Measurements from ENCODE around the gene BCL2L15. TPM values are rescaled to one million over a fixed set of nuclear protein-coding genes. Genes with fewer than 3 reads are reported as not detected.
A peak's percentile ranks its signal among the peaks of the same experiment; 100 is the strongest.

BCL2L15 gene
- total and polyA plus RNA-seq, 2 of the 8 experiments (the other 6 are each of a cell fraction or from before 2014, with no cell fraction given): 0.32 to 0.36 TPM

GRCh38 chr1:113835686-113836290 lies 51.6 kb downstream of the BCL2L15 start:
- Histone ChIP-seq H4K91ac (replicated peaks; ENCODE audit: insufficient read length, low read length) (no peak overlapping the region), H2AFZ (ENCODE audit: low read length) (no peak overlapping the region), H3K4me3 (ENCODE audit: extremely low read depth in 1 of 4, insufficient read depth in 2 of 4, low read depth in 3 of 4, low read length in 4 of 4) (no peak overlapping the region), H4K8ac (ENCODE audit: extremely low read depth, insufficient read depth, low read length) (no peak overlapping the region), H4K5ac (ENCODE audit: insufficient read length, low read depth, low read length) (no peak overlapping the region), H3K9ac (replicated peaks in 1 of 4; ENCODE audit: extremely low read depth in 1 of 4, low read depth in 3 of 4, low read length in 3 of 4) (no peak overlapping the region), H2BK12ac (ENCODE audit: low read depth, low read length) (no peak overlapping the region), H3K27me3 (replicated peaks in 1 of 4; ENCODE audit: control insufficient read depth in 3 of 4, extremely low read depth in 1 of 4, insufficient read depth in 3 of 4, low read length in 3 of 4) (no peaks in the 10 kb centered on the region), H2BK20ac (ENCODE audit: low read length) (no peak overlapping the region), H4K20me1 (replicated peaks in 1 of 2; ENCODE audit: control insufficient read depth in 1 of 2, insufficient read depth in 2 of 2, low read length in 2 of 2) (no peaks in the 10 kb centered on the region), H3K14ac (ENCODE audit: insufficient read length) (no peak overlapping the region), H3K9me3 (ENCODE audit: insufficient read depth in 2 of 2, low read depth in 1 of 2, low read length in 1 of 2) (no peaks in the 10 kb centered on the region), H3K4me2 (ENCODE audit: insufficient read depth in 1 of 2, low read depth in 2 of 2, low read length in 2 of 2) (no peak overlapping the region), H3K56ac (replicated peaks; ENCODE audit: insufficient read length, low read depth, low read length) (no peak overlapping the region), H3K23me2 (ENCODE audit: low read depth, low read length) (no peaks in the 10 kb centered on the region; the same call in 1 of the 2 replicates), H2BK5ac (ENCODE audit: low read depth, low read length) (no peak overlapping the region), H3K23ac (ENCODE audit: insufficient read length) (no peak overlapping the region), H2AK5ac (ENCODE audit: low read depth, low read length) (no peak overlapping the region), H3K79me2 (ENCODE audit: control insufficient read depth in 1 of 2, insufficient read depth in 2 of 2, low read length in 2 of 2) (no peaks in the 10 kb centered on the region), H2BK15ac (ENCODE audit: low read length) (no peak overlapping the region), H3K4me1 (replicated peaks in 1 of 4; ENCODE audit: control insufficient read depth in 3 of 4, insufficient read depth in 4 of 4, low read length in 3 of 4) (no peaks in the 10 kb centered on the region), H3K79me1 (ENCODE audit: low read depth, low read length) (no peaks in the 10 kb centered on the region), H3K36me3 (ENCODE audit: control insufficient read depth in 2 of 4, insufficient read depth in 4 of 4, low read length in 3 of 4) (no peaks in the 10 kb centered on the region), H3K4ac (replicated peaks; ENCODE audit: insufficient read length, low read depth, low read length) (no peak overlapping the region), H3K27ac (ENCODE audit: low read depth, low read length) (no peak overlapping the region), H2BK120ac (replicated peaks; ENCODE audit: low read depth, low read length) (no peak overlapping the region), H3K18ac (ENCODE audit: extremely low read depth, low read length) (no peak overlapping the region)
- POLR2A ChIA-PET (ENCODE audit: partially characterized antibody): no interaction called here
- no peak for TF ChIP-seq ATF3 (IDR thresholded peaks at IDR 0.05; ENCODE audit: insufficient read depth, low read depth, low read length)
- peak in 1 of 2 experiments; percentile 45; a peak in 3 of 4 replicates for TF ChIP-seq RAD21 (IDR thresholded peaks at IDR 0.05 in 1 of 2, conservative IDR thresholded peaks at IDR 0.05 in 1 of 2; ENCODE audit: low read depth in 2 of 2, low read length in 2 of 2)
- TF ChIP-seq CTCF (IDR thresholded peaks at IDR 0.05; ENCODE audit: control extremely low read depth in 1 of 3, insufficient read depth in 1 of 3, low read depth in 1 of 3, low read length in 3 of 3): peak in 2 of 3 experiments; percentile 22 to 24; a peak in 2 of 4 replicates
- no peak for TF ChIP-seq KDM5A (IDR thresholded peaks at IDR 0.05; ENCODE audit: low read length)
- TF ChIP-seq CREB1 (IDR thresholded peaks at IDR 0.05): no peak
- no peak for FAIRE-seq
- no peak for DNase-seq (ENCODE audit: low read depth in 1 of 2, low spot score in 2 of 2)
- 39% methylated on average over 4 of the region's 4 CpGs; no CpG with 5 or more reads in 1 of the 2 experiments for WGBS, 2 experiments (ENCODE audit: extremely low coverage in 1 of 2, insufficient coverage in 1 of 2, insufficient read length in 1 of 2, insufficient replicate concordance in 2 of 2, low coverage in 1 of 2, low lambda C conversion rate in 2 of 2, missing lambda C conversion rate in 1 of 2)
- CTCF ChIA-PET (ENCODE audit: partially characterized antibody): interaction anchor here (0.6 to 2.7 kb wide), 26 partner anchors 13 to 1331 kb away, joined by 3 to 14 read pairs (median 4); partner anchors contain the start of genes AP4B1 and OLFML3
